ENCODE data around the gene RRP12. TPM values are rescaled to one million over a fixed set of nuclear protein-coding genes. Genes with fewer than 3 reads are reported as not detected.
"Not testable (repeated sequence)": the region's sequence is repeated elsewhere in the genome, so short reads cannot be mapped to it uniquely, and the experiment has no call there.

The RRP12 gene
- total RNA-seq, 6 experiments from 2014 or later = 37.3 to 46.6 (median 42.2) TPM

- Mint-ChIP-seq H3K27ac (no peak overlapping the region), H3K9me3 (no peaks in the 10 kb centered on the region), H3K4me1 (ENCODE audit: low read depth) (peaks cover 26% of the 10 kb centered on the region), H3K4me3 (no peak overlapping the region), H3K36me3 (ENCODE audit: low read depth) (no peaks in the 10 kb centered on the region; the same call in 1 of the 2 replicates), H3K27me3 (ENCODE audit: insufficient read depth) (no peaks in the 10 kb centered on the region)
- TF ChIP-seq CTCF (IDR thresholded peaks at IDR 0.05) = no peak
- no peak for DNase-seq
These were observed 11.8 kb upstream of the RRP12 start for GRCh38 chr10:97412891-97413304.

GRCh38 chr10:97411406-97411805 is 10.3 kb upstream of the RRP12 start:
- no peak for TF ChIP-seq CTCF (IDR thresholded peaks at IDR 0.05)
- no peaks in the 10 kb centered on the region for H3K27me3 Mint-ChIP-seq (ENCODE audit: insufficient read depth)
- peaks cover 26% of the 10 kb centered on the region for H3K4me1 Mint-ChIP-seq (ENCODE audit: low read depth)
- DNase-seq = no peak
- no peaks in the 10 kb centered on the region for H3K36me3 Mint-ChIP-seq (ENCODE audit: low read depth)
- H3K9me3 Mint-ChIP-seq = no peaks in the 10 kb centered on the region
- no peak overlapping the region for H3K4me3 Mint-ChIP-seq
- H3K27ac Mint-ChIP-seq = no peak overlapping the region

GRCh38 chr10:97408496-97408992 is 7.4 kb upstream of the RRP12 start:
- peaks cover 12% of the 10 kb centered on the region for H3K4me1 Mint-ChIP-seq (ENCODE audit: low read depth)

GRCh38 chr10:97407952-97408248 is 6.8 kb upstream of the RRP12 start:
- Mint-ChIP-seq H3K4me1 (ENCODE audit: low read depth) (peaks cover 9% of the 10 kb centered on the region), H3K4me3 (no peak overlapping the region), H3K9me3 (no peaks in the 10 kb centered on the region), H3K27me3 (ENCODE audit: insufficient read depth) (peaks cover 1% of the 10 kb centered on the region), H3K36me3 (ENCODE audit: low read depth) (no peaks in the 10 kb centered on the region), H3K27ac (no peak overlapping the region)
- no peak for DNase-seq
- TF ChIP-seq CTCF (IDR thresholded peaks at IDR 0.05) = no peak

More at GRCh38 chr10:97408496-97408992, 7.4 kb upstream of the RRP12 start:
- Mint-ChIP-seq H3K36me3 (ENCODE audit: low read depth) (no peaks in the 10 kb centered on the region), H3K27ac (no peak overlapping the region), H3K27me3 (ENCODE audit: insufficient read depth) (peaks cover 1% of the 10 kb centered on the region; the same call in 1 of the 2 replicates), H3K9me3 (no peaks in the 10 kb centered on the region), H3K4me3 (no peak overlapping the region)
- no peak for TF ChIP-seq CTCF (IDR thresholded peaks at IDR 0.05)
- no peak for DNase-seq

- peaks cover 6% of the 10 kb centered on the region for H3K4me1 Mint-ChIP-seq (ENCODE audit: low read depth)
- H3K27me3 Mint-ChIP-seq (ENCODE audit: insufficient read depth) = peaks cover 1% of the 10 kb centered on the region
- no peak overlapping the region for H3K27ac Mint-ChIP-seq
- DNase-seq = peak; percentile 72
- H3K36me3 Mint-ChIP-seq (ENCODE audit: low read depth) = no peaks in the 10 kb centered on the region
- peak; percentile 90 for TF ChIP-seq CTCF (IDR thresholded peaks at IDR 0.05)
- H3K4me3 Mint-ChIP-seq = no peak overlapping the region
- no peaks in the 10 kb centered on the region for H3K9me3 Mint-ChIP-seq
These were observed 6.2 kb upstream of the RRP12 start for GRCh38 chr10:97407211-97407951.

GRCh38 chr10:97406483-97406882 is 5.3 kb upstream of the RRP12 start:
- not testable (repeated sequence) for H3K9me3 Mint-ChIP-seq; H3K27ac Mint-ChIP-seq; H3K27me3 Mint-ChIP-seq (ENCODE audit: insufficient read depth); H3K4me1 Mint-ChIP-seq (ENCODE audit: low read depth); H3K36me3 Mint-ChIP-seq (ENCODE audit: low read depth); DNase-seq; H3K4me3 Mint-ChIP-seq

All from HFFc6 (cell line).